Fibroblast of skin of scalp (primary cell): ENCODE measurements around the gene OSBP2.

Experiments
- DNase-seq: peaks from one replicate; pipeline ENCODE4 v3.0.0-alpha.2; 2013

OSBP2 gene

GRCh38 chr22:30905696-30906341, 211.1 kb downstream of the OSBP2 start:
- no peak for DNase-seq

- no peak for DNase-seq
Measured at GRCh38 chr22:30906411-30906810, 211.7 kb downstream of the OSBP2 start.

- DNase-seq = no peak
Measured at GRCh38 chr22:30906946-30907345, 212.3 kb downstream of the OSBP2 start.

GRCh38 chr22:30908051-30908461, 213.4 kb downstream of the OSBP2 start:
- DNase-seq = no peak

- DNase-seq = no peak
Measured at GRCh38 chr22:30909306-30909705, 214.6 kb downstream of the OSBP2 start.

GRCh38 chr22:30910358-30910757, 215.7 kb downstream of the OSBP2 start:
- no peak for DNase-seq

GRCh38 chr22:30918761-30919160, 224.1 kb downstream of the OSBP2 start:
- DNase-seq = no peak

- no peak for DNase-seq
Measured at GRCh38 chr22:30919973-30920372, 225.3 kb downstream of the OSBP2 start.

GRCh38 chr22:30920407-30920806, 225.7 kb downstream of the OSBP2 start:
- DNase-seq = peak; percentile 69

GRCh38 chr22:30921108-30921507, 226.4 kb downstream of the OSBP2 start:
- no peak for DNase-seq

- DNase-seq = peak; percentile 58
Measured at GRCh38 chr22:30922151-30922611, 227.5 kb downstream of the OSBP2 start.

GRCh38 chr22:30923168-30923900, 228.7 kb downstream of the OSBP2 start:
- DNase-seq = no peak

GRCh38 chr22:30925667-30926066, 231.0 kb downstream of the OSBP2 start:
- DNase-seq = no peak

GRCh38 chr22:30926706-30927105, 232.0 kb downstream of the OSBP2 start:
- no peak for DNase-seq

- DNase-seq = no peak
Measured at GRCh38 chr22:30927806-30928205, 233.1 kb downstream of the OSBP2 start.

- no peak for DNase-seq
Measured at GRCh38 chr22:30928401-30928800, 233.7 kb downstream of the OSBP2 start.

- no peak for DNase-seq
Measured at GRCh38 chr22:30930228-30930627, 235.6 kb downstream of the OSBP2 start.

- DNase-seq = no peak
Measured at GRCh38 chr22:30931541-30932300, 237.0 kb downstream of the OSBP2 start.

- no peak for DNase-seq
Measured at GRCh38 chr22:30932661-30933060, 238.0 kb downstream of the OSBP2 start.

- DNase-seq = no peak
Measured at GRCh38 chr22:30933457-30933856, 238.8 kb downstream of the OSBP2 start.

- no peak for DNase-seq
Measured at GRCh38 chr22:30934053-30934452, 239.4 kb downstream of the OSBP2 start.

GRCh38 chr22:30940685-30941362, 246.2 kb downstream of the OSBP2 start:
- DNase-seq = no peak

- no peak for DNase-seq
Measured at GRCh38 chr22:30941363-30941740, 246.7 kb downstream of the OSBP2 start.
